GOT3 (cell line): ENCODE data around the gene PCBP3.

Experiments
- DNase-seq: peaks from one replicate; lab custom pipeline; 2025; ENCODE audit warnings: mixed read lengths; lab: John Stamatoyannopoulos, UW

PCBP3 gene

DNA sequence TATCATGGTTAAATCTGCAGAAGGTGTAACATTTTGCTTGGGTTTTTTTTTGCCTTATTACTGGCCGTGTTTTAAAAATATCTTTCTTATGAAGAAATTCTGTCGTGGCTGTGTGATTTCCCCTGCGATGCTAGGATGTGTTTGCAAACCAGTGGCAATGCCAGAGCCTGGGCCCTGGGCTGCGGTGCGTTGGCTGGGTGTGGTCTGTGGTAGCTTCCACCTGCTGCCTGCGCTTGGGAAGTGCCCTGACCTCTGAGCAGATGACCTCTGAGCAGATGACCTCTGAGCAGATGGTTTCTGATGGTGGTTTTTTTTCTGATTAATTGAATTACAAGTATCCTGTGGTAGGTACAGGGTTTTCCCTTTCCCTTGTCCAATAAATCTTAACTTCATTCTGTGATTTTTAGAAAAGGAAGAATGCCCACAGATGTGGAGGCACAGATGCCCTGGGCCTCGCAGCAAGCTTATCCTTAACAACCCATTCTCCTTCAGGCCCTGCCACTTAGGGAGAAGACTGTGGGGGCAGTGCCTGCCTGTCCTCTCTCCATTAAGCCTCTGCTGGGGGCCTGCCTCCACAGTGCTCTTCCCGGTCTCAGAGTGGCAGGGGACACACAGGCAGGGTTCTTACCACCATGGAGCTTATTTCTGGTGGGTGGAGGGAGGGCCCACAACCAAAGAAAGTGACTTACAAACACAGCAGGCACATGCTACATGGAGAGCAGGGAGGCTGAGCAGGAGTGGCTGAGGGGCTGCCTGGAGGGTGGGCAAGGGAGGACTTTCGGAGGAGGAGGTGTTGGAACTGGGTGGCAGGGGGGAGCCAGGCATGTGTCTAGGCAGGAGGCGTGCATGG lies 81.7 kb downstream of the PCBP3 start:
- DNase-seq, result no peak

DNA sequence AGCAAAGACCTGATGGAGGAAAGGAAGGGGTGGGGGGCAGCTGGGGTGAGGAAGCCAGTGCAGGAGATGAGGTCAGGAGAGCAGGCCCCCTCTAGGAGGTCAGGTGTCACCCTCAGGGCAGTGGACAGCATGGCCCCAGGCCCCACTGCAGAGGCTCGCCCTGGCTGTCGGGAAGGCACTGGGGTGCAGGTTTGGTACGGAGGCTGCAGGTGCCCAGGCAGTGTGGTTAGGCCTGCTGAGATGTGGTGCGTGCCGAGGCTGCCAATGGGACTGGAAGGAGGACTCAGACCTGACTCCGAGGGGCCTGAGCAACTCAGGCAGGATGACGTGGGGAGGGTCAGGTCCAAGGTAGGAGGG lies 82.3 kb downstream of the PCBP3 start:
- DNase-seq, result no peak

DNA sequence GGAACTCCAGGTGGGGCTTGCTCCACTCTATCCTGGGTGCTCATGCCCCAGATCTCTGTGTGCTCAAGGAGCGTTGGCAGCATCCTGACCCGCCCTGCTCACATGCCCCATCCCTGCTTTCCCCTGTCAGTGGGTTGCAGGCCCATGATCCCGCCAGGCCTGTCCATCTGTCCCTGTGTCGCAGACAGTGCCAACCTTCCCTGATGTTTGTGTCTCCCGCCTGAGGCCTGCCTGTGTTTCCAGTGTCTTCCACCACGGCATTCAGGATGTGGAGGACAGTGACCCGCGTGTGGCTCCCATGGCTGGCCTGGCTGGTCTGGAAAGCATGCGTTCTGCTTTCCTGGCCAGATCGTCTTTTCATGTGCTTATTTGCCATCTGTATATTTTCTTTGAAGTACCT lies 82.9 kb downstream of the PCBP3 start:
- DNase-seq, result no peak

DNA sequence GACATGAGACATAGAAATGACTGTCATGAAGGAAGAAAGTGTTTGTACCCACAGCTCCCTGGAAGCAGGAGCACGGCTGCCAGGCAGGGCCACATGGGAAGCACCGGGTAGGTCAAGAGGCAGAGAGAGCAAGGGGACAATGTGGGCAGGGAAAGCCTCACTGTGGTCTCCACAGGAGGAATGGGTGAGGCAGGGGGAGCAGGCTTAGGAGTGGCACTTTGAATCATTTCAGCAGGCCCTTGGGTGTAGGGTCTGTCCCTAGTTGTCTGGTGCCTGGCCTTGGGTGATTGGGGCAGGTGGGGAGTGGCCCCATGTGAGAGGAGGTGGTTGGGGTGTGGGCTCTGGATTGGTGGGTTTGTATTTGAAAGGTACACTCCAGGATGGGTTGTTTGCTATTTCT lies 83.9 kb downstream of the PCBP3 start:
- no peak for DNase-seq

DNA sequence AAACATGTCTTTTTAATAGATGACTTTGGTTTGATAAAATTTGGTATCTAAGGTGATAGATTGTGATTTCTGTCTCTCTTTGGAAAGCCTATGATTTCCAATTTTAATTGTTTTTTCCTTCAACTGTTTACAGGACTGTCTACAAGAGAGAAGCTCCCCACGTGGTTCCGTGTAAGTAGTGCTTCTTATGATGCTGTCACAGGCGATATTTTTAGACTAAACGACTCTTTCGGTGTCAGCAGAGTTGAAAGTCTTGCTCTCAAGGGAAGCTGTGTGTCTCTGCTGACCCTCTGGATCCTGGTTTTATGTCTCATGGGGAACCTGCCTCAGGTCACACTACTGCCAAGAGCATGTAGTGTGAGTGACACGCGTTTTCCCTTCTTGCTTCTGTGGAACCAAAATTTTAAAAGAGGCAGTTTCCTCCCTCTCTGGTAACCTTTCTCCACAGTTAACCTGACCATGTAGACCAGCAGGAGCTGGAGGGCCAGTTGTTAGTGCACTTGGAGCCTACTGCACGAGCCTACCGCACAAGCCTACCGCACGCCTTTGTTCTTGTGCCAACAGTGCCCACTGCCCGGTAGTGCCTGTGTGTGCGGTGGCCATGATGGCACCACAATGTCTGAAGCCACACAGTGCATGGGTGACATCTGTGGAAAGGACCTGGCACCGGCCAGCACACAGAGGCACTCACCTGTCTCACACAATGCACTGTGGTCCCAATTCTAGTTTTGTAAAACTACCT lies 91.9 kb downstream of the PCBP3 start:
- no peak for DNase-seq

DNA sequence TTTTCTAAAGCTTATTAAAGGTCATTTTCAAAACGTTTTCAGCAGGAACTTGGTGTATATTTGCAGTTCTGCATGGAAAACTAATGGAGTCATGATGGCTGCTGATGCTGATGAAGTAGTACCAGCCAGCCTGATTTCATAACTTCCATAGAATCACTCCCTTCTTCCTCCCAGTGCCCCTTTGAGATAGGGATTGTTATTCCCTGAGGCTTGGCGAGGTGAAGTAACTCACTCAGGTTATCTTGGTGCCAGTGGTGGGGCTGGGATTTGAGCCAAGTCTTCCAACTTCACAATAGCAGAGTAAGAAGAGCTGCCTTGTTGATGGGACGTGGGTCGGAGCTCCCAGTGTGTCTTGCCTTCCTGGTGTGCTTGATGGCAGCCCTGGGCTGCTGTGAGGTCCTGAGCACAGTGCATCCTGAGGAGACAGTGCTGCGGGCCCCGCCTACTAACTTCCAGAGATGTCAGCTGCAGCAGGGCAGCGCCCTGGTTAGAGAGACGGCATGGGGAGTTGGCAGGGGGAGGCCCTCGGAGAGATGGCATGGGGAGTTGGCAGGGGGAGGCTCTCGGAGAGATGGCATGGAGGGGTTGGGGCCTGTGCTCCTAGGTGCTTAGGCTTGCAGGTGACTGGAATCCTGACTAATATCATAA lies 92.6 kb downstream of the PCBP3 start:
- DNase-seq, result no peak

DNA sequence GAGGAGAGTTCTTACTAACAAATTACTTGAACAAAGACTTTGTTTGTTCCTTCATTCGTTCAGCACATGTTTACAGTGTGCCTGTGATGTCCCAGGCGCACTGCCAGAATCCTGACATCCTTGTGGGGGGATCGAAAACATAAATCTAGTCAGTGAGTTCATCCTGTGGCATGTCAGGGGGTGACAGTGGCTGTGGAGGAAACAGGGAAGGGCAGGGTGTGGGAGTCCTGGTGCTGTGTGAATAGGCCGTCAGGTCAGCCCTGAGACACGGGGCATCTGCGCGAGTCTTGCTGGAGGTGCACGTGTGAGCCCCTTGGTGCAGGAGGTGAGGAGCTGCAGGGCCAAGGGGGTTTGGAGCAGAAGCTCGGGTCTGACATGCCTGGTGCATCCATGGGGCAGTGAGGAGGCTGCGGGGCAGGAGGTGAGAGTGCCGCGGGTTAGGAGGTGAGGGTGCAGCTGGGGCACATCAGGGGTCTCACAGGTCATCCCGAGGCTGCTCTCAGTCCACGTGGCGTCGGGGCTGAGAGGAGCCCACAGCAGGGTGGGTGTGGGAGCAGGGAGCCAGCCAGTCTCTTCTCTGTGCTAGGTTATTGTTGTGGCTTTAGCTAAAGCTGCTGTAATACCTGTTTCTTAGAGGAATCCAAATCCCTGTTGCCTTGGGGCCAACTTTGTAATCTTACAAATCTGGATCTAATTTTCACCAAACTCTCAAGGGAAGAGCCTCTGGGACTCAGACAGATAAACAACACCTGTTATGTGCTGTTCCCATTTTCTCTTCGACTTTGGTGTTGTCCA lies 93.4 kb downstream of the PCBP3 start:
- DNase-seq, result no peak

DNA sequence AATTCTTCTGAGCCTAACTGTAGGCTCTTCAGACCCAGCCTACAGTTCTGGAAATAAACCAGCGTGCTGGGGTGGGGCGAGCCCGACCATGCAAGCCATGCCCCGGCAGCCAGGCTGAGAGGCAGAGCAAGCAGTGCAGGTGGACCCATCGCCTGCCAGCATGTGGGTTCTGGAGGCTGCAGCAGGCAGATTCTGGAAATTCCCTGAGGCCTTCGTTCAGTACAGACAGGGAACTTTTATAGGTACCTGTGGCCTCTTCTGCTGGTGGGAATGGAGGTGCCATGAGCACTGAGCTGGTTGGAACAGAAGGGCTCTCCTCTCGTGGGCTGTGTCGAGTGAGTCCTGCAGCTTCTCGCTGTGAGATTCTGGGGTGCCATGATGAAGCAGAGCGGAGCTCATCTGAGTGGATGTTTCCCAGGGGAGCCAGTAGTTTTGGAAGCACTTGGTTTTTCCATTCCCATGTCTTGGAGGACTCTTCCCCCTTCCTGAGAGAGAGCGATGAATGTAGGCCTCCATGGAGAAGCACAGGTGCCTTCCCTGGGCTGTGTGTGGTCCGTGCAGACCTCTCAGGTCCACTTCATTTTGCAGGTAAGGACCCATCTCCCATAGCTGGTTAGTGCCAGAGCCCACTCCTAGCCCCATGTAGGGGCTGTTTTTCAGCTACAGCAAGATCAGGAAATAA lies 94.1 kb downstream of the PCBP3 start:
- no peak for DNase-seq

DNA sequence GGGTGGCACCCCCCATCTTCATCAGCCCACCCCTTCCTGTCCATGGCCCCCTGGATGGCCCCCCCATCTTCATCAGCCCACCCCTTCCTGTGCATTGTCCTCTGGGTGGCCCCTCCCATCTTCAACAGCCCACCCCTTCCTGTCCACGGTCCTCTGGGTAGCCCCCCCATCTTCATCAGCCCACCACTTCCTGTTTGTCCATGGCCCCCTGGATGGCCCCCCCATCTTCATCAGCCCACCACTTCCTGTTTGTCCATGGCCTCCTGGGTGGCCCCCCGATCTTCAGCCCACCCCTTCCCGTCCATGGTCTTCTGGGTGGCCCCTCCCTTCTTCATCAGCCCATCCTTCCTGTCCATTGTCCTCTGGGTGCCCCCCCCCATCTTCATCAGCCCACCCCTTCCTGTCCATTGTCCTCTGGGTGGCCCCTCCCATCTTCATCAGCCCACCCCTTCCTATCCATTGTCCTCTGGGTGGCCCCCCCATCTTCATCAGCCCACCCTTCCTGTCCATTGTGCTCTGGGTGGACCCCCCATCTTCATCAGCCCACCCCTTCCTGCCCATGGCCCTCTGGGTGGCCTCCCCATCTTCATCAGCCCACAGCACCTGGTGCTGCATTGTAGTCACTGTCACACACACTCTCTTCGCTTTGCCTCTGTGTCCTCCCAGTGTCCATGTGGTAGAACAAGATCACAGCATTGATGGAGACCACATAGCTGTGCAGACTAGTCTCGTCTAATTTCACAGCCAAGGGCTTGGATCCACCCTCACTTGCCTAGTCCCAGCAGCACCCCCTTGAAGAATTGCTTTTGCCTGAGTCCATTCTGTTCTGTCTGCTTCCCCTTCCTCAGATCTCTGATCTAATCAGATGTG lies 95.9 kb downstream of the PCBP3 start:
- no peak for DNase-seq

DNA sequence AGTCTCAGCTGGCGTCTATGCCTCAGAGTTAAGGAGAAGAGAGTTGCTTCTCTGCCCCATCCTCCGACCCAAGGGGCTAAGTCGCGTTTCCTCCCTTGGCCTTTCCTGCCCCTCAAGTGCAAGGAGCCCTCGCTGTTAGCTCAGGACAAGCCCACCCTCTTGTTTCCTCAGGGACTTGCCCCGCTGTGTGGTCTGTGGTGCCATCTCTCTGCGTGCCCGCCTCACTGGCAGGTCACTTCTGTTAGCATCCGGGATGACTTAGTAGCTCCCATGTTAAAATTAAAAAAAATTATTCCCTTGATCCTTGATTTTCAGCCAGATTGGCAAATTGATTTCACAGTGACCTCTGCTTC lies 96.5 kb downstream of the PCBP3 start:
- no peak for DNase-seq

DNA sequence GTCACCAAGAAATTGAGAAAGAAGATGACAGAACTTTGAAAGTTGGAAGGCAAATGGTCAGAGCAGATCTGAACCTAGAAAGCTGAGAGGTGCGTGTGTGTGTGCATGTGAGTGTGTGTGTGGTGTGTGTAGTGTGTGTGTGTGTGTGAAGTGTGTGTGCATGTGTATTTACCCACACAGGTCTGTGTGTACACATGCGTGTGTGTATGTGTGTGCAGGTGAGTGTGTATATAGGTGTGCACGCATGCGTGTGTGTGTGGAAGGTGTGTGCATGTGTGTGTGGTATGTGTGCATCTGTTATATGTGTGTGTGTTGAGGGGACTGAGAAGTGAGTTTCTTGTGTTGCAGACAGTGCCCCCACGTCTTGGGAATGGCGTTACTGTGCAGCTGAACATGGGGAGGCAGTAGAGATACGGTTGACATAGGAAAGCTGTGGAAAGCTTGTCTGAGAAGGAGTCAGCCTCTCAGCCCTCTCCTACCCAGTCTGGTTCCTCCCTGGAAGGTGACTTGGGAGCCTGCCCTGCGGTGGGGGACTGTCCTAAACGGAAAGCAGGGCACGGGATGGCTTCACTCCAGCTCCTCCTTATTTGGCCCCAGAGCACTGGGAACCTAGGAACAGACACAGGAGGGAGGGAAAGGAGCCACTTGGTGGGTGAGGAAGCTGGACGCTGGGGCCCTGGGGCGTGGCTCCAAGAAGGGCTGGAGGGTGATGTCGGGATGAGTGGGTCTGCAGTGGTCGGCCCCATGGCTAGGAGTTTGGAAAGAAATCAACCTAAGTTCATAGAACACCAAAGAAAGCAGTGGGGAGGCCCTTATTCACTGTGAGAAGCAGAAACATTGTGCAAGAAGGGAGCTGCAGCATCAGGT lies 97.2 kb downstream of the PCBP3 start:
- DNase-seq, result no peak

DNA sequence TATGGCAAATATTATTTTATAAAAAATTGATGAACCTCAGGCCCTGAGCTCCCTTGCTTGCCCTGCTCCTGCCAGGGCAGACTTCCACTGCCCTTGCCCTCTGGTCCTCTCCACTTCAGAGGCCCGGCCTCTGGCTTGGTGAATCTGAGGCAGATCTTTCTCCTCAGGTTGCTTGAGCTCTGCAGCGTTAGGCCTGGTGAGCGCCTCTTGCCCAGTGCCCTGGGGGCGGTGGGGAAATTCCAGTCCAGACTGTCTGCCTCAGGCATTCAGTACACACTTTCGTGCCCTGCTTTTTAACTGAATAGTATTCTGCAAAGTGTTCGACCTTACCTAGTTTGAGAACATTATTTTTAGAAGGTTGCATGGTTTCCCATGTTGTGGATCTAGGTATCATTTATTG lies 98.2 kb downstream of the PCBP3 start:
- DNase-seq, result no peak

DNA sequence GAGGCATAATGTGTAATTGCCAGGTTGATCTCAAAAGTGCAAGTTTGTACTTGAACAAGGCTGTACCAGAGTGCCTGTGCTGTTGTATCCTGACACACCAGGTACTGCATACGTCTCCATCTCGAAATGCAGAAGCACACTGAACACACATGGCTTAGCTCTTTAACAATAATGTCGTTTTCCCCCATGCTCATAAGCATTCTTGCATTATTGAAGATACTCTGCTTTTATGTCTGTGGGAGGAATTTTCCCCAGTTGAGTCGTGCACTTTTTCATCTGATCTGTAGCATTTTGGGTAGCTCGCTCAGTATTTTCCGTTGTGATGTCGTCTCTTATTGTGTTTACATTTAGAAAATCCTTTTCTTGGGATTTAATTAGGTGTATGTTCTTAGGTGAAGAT lies 98.7 kb downstream of the PCBP3 start:
- no peak for DNase-seq

DNA sequence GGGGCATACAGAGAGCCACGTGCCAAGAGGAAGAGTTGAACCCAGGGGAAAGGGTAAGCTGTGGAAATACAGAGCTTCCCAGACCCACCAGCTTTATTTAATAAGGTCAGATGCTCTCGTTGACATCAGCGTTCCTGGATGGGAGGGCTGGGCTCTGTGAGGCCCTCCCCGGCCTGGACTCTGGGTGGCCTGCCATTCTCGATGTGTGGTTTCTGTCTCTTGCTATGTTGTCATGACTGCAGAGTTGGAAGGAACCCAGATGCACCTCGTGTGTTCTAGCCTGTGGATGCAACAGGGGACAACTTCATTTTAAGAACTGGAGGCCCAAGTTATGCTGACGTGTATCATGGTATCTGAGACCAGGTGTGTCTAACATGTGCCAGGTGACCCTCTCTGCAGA lies 101.7 kb downstream of the PCBP3 start:
- DNase-seq, result no peak

DNA sequence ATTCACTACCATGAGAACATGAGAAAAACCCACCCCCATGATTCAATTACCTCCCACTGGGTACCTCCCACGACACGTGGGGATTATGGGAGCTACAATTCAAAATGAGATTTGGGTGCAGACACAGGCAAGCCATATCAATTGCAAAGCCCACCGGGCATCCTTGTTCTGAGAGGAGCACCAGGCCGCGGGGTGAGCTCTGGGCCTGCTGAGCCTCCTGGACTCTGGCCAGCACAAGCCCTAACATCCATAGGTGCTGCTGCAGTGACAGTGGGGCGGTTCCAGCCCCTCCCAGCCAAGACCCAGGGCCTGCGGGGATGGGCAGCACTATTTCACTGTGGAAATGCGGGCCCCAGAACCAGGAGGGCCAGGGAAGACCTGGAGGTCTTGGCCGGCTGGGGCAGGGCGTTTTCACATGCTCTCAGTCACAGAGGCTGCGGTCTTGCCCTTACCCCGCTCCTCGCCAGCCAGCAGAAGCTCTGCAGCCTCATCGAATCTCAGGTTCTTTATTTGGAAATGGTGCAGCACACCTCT lies 103.8 kb downstream of the PCBP3 start:
- no peak for DNase-seq

DNA sequence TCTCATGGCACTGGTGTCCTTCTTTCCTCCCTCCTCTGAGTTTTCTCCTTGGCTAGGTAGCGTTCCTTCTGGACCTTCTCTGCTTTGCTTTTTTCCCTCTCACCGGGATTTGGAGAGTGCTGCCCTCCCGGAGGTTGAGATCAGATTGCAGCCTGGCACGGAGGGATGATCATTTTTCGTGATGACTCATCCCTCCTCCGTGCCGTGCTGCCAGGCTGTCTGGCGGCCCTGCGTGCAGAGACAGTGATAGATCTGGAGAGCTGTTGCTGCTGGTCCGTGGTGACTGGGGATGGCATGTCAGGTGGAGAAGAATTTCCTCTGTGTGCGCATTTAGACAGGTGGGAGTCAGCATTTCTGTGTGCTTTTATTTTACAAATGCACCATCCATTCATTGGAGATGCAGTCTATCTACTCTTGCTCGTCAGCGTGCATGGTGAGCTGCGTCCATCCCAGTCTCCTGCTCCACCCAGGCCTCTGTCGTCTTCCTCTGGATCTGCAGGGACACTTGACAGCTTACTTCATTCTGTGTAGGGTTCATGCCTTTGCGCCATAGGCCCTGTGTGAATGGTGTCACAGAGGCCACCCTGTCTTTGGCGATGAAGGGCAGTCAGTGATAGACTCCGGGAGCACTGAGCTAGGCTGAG lies 104.4 kb downstream of the PCBP3 start:
- DNase-seq, result peak; percentile 34

DNA sequence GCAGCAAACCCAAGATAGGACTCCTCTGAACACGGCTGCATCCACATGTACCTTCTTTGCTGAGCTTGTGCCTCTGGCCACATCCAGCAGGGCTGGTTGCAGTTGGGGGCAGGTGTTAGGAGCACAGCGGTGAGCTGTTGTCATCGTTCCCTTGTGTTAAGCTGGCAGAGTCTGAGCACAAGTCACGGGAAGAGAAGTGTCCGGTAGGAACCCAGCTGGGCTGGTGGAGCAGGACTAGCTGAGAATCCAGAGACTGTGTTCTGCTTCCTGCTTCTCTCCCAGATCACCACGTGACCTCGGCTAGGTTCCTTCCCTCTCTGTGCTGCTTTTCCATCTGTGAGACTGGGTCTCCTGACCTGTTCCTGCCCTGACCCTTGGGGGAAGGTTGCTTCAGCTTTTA lies 105.1 kb downstream of the PCBP3 start:
- DNase-seq, result no peak

DNA sequence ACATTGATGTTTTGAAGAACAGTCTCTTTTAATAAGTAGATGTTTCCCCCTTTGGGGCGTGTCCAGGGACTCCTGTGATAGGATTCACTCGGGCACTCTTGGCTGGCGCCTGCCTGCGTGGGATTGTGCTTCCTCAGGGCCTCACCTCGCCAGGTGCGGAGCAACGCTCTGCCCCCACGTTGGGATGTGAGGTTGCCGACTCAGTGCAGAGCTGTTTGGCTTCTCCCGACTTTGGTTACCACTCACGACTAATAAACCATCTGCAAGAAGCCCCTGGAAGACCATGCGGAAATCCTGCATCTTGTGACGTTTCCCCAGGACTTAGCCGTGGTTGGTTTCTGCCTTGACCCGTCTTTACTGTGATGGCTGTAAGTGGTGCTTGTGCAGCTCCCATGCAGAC lies 106.4 kb downstream of the PCBP3 start:
- no peak for DNase-seq

DNA sequence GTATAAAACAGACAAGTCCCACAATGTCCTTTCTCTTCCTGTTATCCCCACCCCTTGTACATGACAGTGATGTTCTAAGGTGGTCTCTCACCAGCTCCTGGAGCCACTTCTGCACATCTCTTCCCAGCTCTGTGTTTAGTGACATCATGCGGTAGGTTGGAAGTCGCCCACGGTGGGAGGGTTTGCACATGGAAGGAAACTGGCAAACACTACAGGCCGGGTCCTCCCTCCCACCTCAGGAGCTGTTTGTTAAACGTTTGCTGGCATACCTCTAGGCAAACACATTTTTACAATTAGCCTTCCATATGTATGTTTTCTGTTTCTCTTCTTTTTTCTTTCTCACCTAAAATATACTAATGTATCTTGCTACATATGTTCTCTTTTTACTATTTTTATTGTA lies 107.4 kb downstream of the PCBP3 start:
- DNase-seq, result no peak
